KMS-11 (cell line): ENCODE results near the gene UBE2E2.

Experiments used
- H2AFZ ChIP-seq: fragments of 200-600 bp; sonication (generic); 2 replicates; pipeline ENCODE4 v1.6.1; 2016; ENCODE audit warnings: antibody characterized with exemption, mixed run types, low read depth
- H3K27ac ChIP-seq: fragments of 200-600 bp; sonication (generic); 2 replicates; pipeline ENCODE4 v1.6.1; 2016; ENCODE audit warnings: mild to moderate bottlenecking, mixed run types
- H3K27me3 ChIP-seq: fragments of 200-600 bp; sonication (generic); 2 replicates; pipeline ENCODE4 v1.6.1; 2017; ENCODE audit warnings: mild to moderate bottlenecking, low read depth, mixed run types, moderate library complexity; ENCODE audit not compliant: insufficient read depth
- H3K36me3 ChIP-seq: fragments of 200-600 bp; sonication (generic); 2 replicates; pipeline ENCODE4 v1.6.1; 2017; ENCODE audit warnings: mild to moderate bottlenecking, mixed run types; ENCODE audit not compliant: insufficient read depth
- H3K4me1 ChIP-seq: fragments of 200-600 bp; sonication (generic); 2 replicates; pipeline ENCODE4 v1.6.1; 2016; ENCODE audit warnings: mild to moderate bottlenecking, low read depth, mixed run types; ENCODE audit not compliant: poor library complexity, severe bottlenecking
- H3K4me2 ChIP-seq: fragments of 200-600 bp; sonication (generic); 2 replicates; pipeline ENCODE4 v1.7.0; 2016; ENCODE audit warnings: mild to moderate bottlenecking, mixed run types
- H3K4me3 ChIP-seq: fragments of 200-600 bp; sonication (generic); IDR thresholded peaks from 2 replicates; pipeline ENCODE4 v1.6.1; 2017; ENCODE audit warnings: low read depth, low read length, mixed read lengths; ENCODE audit not compliant: insufficient read depth
- H3K79me2 ChIP-seq: fragments of 200-600 bp; sonication (generic); 2 replicates; pipeline ENCODE4 v1.6.1; 2016; ENCODE audit warnings: low read depth, mixed run types; ENCODE audit not compliant: insufficient read depth
- H3K9ac ChIP-seq: fragments of 200-600 bp; sonication (generic); 2 replicates; pipeline ENCODE4 v1.6.1; 2016; ENCODE audit warnings: mild to moderate bottlenecking, mixed run types
- H4K20me1 ChIP-seq: fragments of 200-600 bp; sonication (generic); 2 replicates; pipeline ENCODE4 v1.6.1; 2016; ENCODE audit warnings: mild to moderate bottlenecking, mixed run types; ENCODE audit not compliant: insufficient read depth
- CTCF ChIP-seq: fragments of 200-600 bp; sonication (generic); conservative IDR thresholded peaks from 2 replicates; pipeline ENCODE4 v1.6.1; 2017; ENCODE audit warnings: low read depth, mild to moderate bottlenecking, antibody characterized with exemption, low read length, moderate library complexity, mixed read lengths

The UBE2E2 gene

GRCh38 chr3:23455084-23455483, 252.0 kb downstream of the UBE2E2 start:
- H3K4me1 ChIP-seq = no peaks in the 10 kb centered on the region
- no peaks in the 10 kb centered on the region; the same call in 1 of the 2 replicates for H3K79me2 ChIP-seq
- H3K4me2 ChIP-seq = no peak overlapping the region
- H3K36me3 ChIP-seq = no peaks in the 10 kb centered on the region
- H3K27me3 ChIP-seq = no peaks in the 10 kb centered on the region
- no peak overlapping the region for H3K9ac ChIP-seq
- H4K20me1 ChIP-seq = no peaks in the 10 kb centered on the region
- no peak overlapping the region for H3K27ac ChIP-seq
- TF ChIP-seq CTCF = no peak
- no peak overlapping the region for H3K4me3 ChIP-seq
- H2AFZ ChIP-seq = no peak overlapping the region

- Histone ChIP-seq H4K20me1 (no peaks in the 10 kb centered on the region), H3K27ac (no peak overlapping the region), H3K4me3 (no peak overlapping the region), H3K36me3 (no peaks in the 10 kb centered on the region), H3K9ac (no peak overlapping the region), H3K27me3 (no peaks in the 10 kb centered on the region), H3K79me2 (no peaks in the 10 kb centered on the region; the same call in 1 of the 2 replicates), H2AFZ (no peak overlapping the region), H3K4me2 (no peak overlapping the region), H3K4me1 (no peaks in the 10 kb centered on the region)
- TF ChIP-seq CTCF = no peak
Measured at GRCh38 chr3:23455775-23456174, 252.6 kb downstream of the UBE2E2 start.

GRCh38 chr3:23457697-23458096, 254.6 kb downstream of the UBE2E2 start:
- Histone ChIP-seq H2AFZ (no peak overlapping the region), H4K20me1 (no peaks in the 10 kb centered on the region), H3K27me3 (no peaks in the 10 kb centered on the region)

GRCh38 chr3:23459465-23459864, 256.3 kb downstream of the UBE2E2 start:
- Histone ChIP-seq H3K4me2 (no peak overlapping the region), H3K4me3 (no peak overlapping the region), H4K20me1 (no peaks in the 10 kb centered on the region), H3K4me1 (no peaks in the 10 kb centered on the region), H3K79me2 (no peaks in the 10 kb centered on the region; the same call in 1 of the 2 replicates), H3K27ac (no peak overlapping the region), H3K27me3 (no peaks in the 10 kb centered on the region), H2AFZ (no peak overlapping the region), H3K9ac (no peak overlapping the region), H3K36me3 (no peaks in the 10 kb centered on the region)
- TF ChIP-seq CTCF = no peak

More at GRCh38 chr3:23457697-23458096, 254.6 kb downstream of the UBE2E2 start:
- no peak overlapping the region for H3K27ac ChIP-seq
- H3K9ac ChIP-seq = no peak overlapping the region
- no peak overlapping the region for H3K4me3 ChIP-seq
- H3K79me2 ChIP-seq = no peaks in the 10 kb centered on the region; the same call in 1 of the 2 replicates
- H3K4me2 ChIP-seq = no peak overlapping the region
- TF ChIP-seq CTCF = no peak
- no peaks in the 10 kb centered on the region for H3K4me1 ChIP-seq
- H3K36me3 ChIP-seq = no peaks in the 10 kb centered on the region
